PC-9 (cell line): ENCODE data around the gene GDF7. TPM values are rescaled to one million over a fixed set of nuclear protein-coding genes. Genes with fewer than 3 reads are reported as not detected.

Experiments used
- BruUV-seq: library from RNA; stranded (reverse); fragments of 400-500 nt; replicated peaks from 2 replicates; lab custom pipeline; 2021; lab: Mats Ljungman, UMichigan
- CTCF ChIA-PET: fragments of 300-600 bp; sonication (Branson Sonifier 250); formaldehyde crosslinking; loops from one replicate; lab custom pipeline; 2022; ENCODE audit warnings: antibody characterized with exemption; lab: Charles Lee
- POLR2A ChIA-PET: fragments of 300-600 bp; sonication (Branson Sonifier 250); formaldehyde crosslinking; loops from one replicate; lab custom pipeline; 2022; ENCODE audit warnings: antibody characterized with exemption; ENCODE audit not compliant: unreplicated experiment; lab: Charles Lee
- DNase-seq, 2 experiments: peaks; one replicate each; pipeline versions ENCODE4 v3.0.0 to v3.0.0-alpha.2; 2015 to 2022; ENCODE audit warnings: mixed read lengths in 1 of 2
- H2AFZ ChIP-seq: fragments of 200-600 bp; sonication (generic); 2 replicates; pipeline ENCODE4 v1.8.1; 2017; ENCODE audit warnings: antibody characterized with exemption
- H3F3A ChIP-seq: fragments of 200-600 bp; sonication (generic); 2 replicates; pipeline ENCODE4 v1.8.1; 2017; ENCODE audit warnings: antibody characterized with exemption, mild to moderate bottlenecking, low read depth; ENCODE audit not compliant: insufficient read depth
- H3K27ac ChIP-seq: fragments of 200-600 bp; sonication (generic); 2 replicates; pipeline ENCODE4 v1.6.1; 2016; ENCODE audit warnings: mixed run types
- H3K27me3 ChIP-seq: fragments of 200-600 bp; sonication (generic); 2 replicates; pipeline ENCODE4 v1.6.1; 2016; ENCODE audit warnings: low read depth, mixed run types; ENCODE audit not compliant: insufficient read depth
- H3K36me3 ChIP-seq: fragments of 200-600 bp; sonication (generic); 2 replicates; pipeline ENCODE4 v1.6.1; 2016; ENCODE audit warnings: low read depth, mixed run types
- H3K4me1 ChIP-seq: fragments of 200-600 bp; sonication (generic); replicated peaks from 2 replicates; pipeline ENCODE4 v1.6.1; 2016; ENCODE audit warnings: mixed run types; ENCODE audit not compliant: insufficient read depth
- H3K4me2 ChIP-seq: fragments of 200-600 bp; sonication (generic); 2 replicates; pipeline ENCODE4 v1.6.1; 2017; ENCODE audit warnings: mixed run types
- H3K4me3 ChIP-seq: fragments of 200-600 bp; sonication (generic); 2 replicates; pipeline ENCODE4 v1.6.1; 2016; ENCODE audit warnings: mixed run types
- H3K79me2 ChIP-seq: fragments of 200-600 bp; sonication (generic); 2 replicates; pipeline ENCODE4 v1.6.1; 2017; ENCODE audit warnings: low read depth, mixed run types
- H3K9me2 ChIP-seq: fragments of 200-600 bp; sonication (generic); 2 replicates; pipeline ENCODE4 v1.8.1; 2017; ENCODE audit warnings: mild to moderate bottlenecking; ENCODE audit not compliant: insufficient read depth
- H3K9me3 ChIP-seq: fragments of 200-600 bp; sonication (generic); 2 replicates; pipeline ENCODE4 v1.8.1; 2016; ENCODE audit warnings: low read depth; ENCODE audit not compliant: insufficient read depth
- H4K20me1 ChIP-seq: fragments of 200-600 bp; sonication (generic); 2 replicates; pipeline ENCODE4 v1.8.1; 2017; ENCODE audit not compliant: insufficient read depth
- CTCF ChIP-seq: fragments of 200-600 bp; sonication (generic); conservative IDR thresholded peaks from 2 replicates; pipeline ENCODE4 v1.6.1; 2017; ENCODE audit warnings: mixed run types, antibody characterized with exemption, mild to moderate bottlenecking, moderate library complexity
- EZH2 ChIP-seq: fragments of 200-600 bp; sonication (generic); IDR thresholded peaks from 2 replicates; pipeline ENCODE4 v1.8.0; 2017; ENCODE audit warnings: antibody characterized with exemption, low read depth
- intact Hi-C: fragments of 100-400 bp; cut with micrococcal nuclease; formaldehyde crosslinking; loops from one replicate; pipeline ENCODE4 v1.10.0; 2022; ENCODE audit not compliant: unreplicated experiment
- total RNA-seq: library from RNA; stranded (reverse); gene quantifications from 2 replicates; pipeline ENCODE4 v1.2.3, GENCODE V29; 2021

The GDF7 gene
- total RNA-seq, 1 experiment from 2014 or later: 0.04 TPM

GRCh38 chr2:20661421-20662307 lies 5.3 kb upstream of the GDF7 start:
- H3K4me3 ChIP-seq: no peak overlapping the region
- ChIA-PET POLR2A (interaction anchor here (0.6 to 1.0 kb wide), 3 partner anchors 11 to 1314 kb away, joined by 3 to 6 read pairs (median 3); partner anchors contain the start of gene HS1BP3), CTCF (interaction anchor here (0.6 to 1.7 kb wide), 9 partner anchors 10 to 655 kb away, joined by 3 to 18 read pairs (median 3); partner anchors contain the start of genes HS1BP3 and RHOB)
- BruUV-seq: no TSS peak
- intact Hi-C loops: loop anchor here (1.0 to 5.0 kb wide), 5 partner anchors 161 to 506 kb away; no protein-coding TSS in a partner anchor
- no peaks in the 10 kb centered on the region for H3K9me3 ChIP-seq
- DNase-seq: peak; percentile 66 to 69
- no peaks in the 10 kb centered on the region for H3K36me3 ChIP-seq
- H3K9me2 ChIP-seq: no peaks in the 10 kb centered on the region
- no peaks in the 10 kb centered on the region for H4K20me1 ChIP-seq
- H3F3A ChIP-seq: no peaks in the 10 kb centered on the region; the same call in 1 of the 2 replicates
- no peaks in the 10 kb centered on the region for H3K79me2 ChIP-seq
- H2AFZ ChIP-seq: no peak overlapping the region
- H3K27ac ChIP-seq: no peak overlapping the region
- peaks cover 15% of the 10 kb centered on the region for H3K4me1 ChIP-seq
- peak overlapping the region; percentile 54 for H3K4me2 ChIP-seq
- 0 out of 2 replicates have a peak, but pooled peaks cover 14% of the 10 kb centered on the region for H3K27me3 ChIP-seq
- TF ChIP-seq CTCF: peak; percentile 98
- no peak for TF ChIP-seq EZH2

GRCh38 chr2:20662308-20662937 lies 4.5 kb upstream of the GDF7 start:
- Histone ChIP-seq H3K36me3 (no peaks in the 10 kb centered on the region), H3K4me2 (no peak overlapping the region), H3K9me2 (no peaks in the 10 kb centered on the region), H3K27ac (no peak overlapping the region), H4K20me1 (no peaks in the 10 kb centered on the region), H3F3A (no peaks in the 10 kb centered on the region; the same call in 1 of the 2 replicates), H3K9me3 (no peaks in the 10 kb centered on the region), H3K4me3 (no peak overlapping the region), H2AFZ (no peak overlapping the region), H3K4me1 (peaks cover 15% of the 10 kb centered on the region), H3K27me3 (0 out of 2 replicates have a peak, but pooled peaks cover 14% of the 10 kb centered on the region), H3K79me2 (no peaks in the 10 kb centered on the region)
- no peak for DNase-seq
- POLR2A ChIA-PET: no interaction called here
- CTCF ChIA-PET: interaction anchor here (0.7 to 1.7 kb wide), 3 partner anchors 13 to 303 kb away, joined by 3 to 18 read pairs (median 3); no protein-coding TSS in a partner anchor
- intact Hi-C loops: loop anchor here (5.0 kb wide), 1 partner anchor 505 kb away; no protein-coding TSS in a partner anchor
- TF ChIP-seq EZH2: no peak
- no peak for TF ChIP-seq CTCF
- no TSS peak for BruUV-seq
